Gastrocnemius medialis (tissue), 4 donors: ENCODE results near the gene PAEP. TPM values are rescaled to one million over a fixed set of nuclear protein-coding genes. Genes with fewer than 3 reads are reported as not detected.

ENCODE experiments used
- ATAC-seq, 2 donors: fragments of 150-250 bp; one replicate each; pipeline ENCODE4 v1.9.1; 2016
- DNase-seq, 2 donors: peaks; one replicate each; pipeline ENCODE4 v3.0.0-alpha.2; 2019
- H3K27ac ChIP-seq, 4 donors: fragments of 200-600 bp; sonication (generic); 1 replicate in 1 of 4; 2 replicates in 3 of 4; pipeline ENCODE4 v1.5.1; 2016 to 2018; ENCODE audit warnings: mild to moderate bottlenecking in 2 of 4, moderate library complexity in 1 of 4
- H3K27me3 ChIP-seq, 3 donors: fragments of 200-600 bp; sonication (generic) in 2 of 3; 1 replicate in 1 of 3; 2 replicates in 2 of 3; pipeline versions ENCODE4 v1.5.1 to v1.6.0; 2016 to 2019; ENCODE audit warnings: mild to moderate bottlenecking in 1 of 3, moderate library complexity in 1 of 3
- H3K36me3 ChIP-seq, 2 donors: fragments of 200-600 bp; sonication (generic) in 1 of 2; one replicate each; pipeline ENCODE4 v1.5.1; 2017 to 2018
- H3K4me1 ChIP-seq, 2 donors: fragments of 200-600 bp; sonication (generic) in 1 of 2; one replicate each; pipeline ENCODE4 v1.5.1; 2016 to 2017; ENCODE audit warnings: mild to moderate bottlenecking in 2 of 2
- H3K4me3 ChIP-seq, 4 donors: fragments of 200-600 bp; sonication (generic) in 3 of 4; 1 replicate in 1 of 4; 2 replicates in 3 of 4; pipeline ENCODE4 v1.5.1; 2016 to 2019; ENCODE audit warnings: mild to moderate bottlenecking in 2 of 4
- H3K9me3 ChIP-seq, 3 donors: fragments of 200-600 bp; sonication (generic) in 2 of 3; 1 replicate in 1 of 3; 2 replicates in 2 of 3; pipeline ENCODE4 v1.5.1; 2016 to 2019
- POLR2A ChIP-seq, 2 donors: fragments of 450-650 bp; IDR thresholded peaks; one replicate each; pipeline ENCODE4 v1.6.1; 2017; ENCODE audit warnings: antibody characterized with exemption in 2 of 2, mild to moderate bottlenecking in 2 of 2, moderate library complexity in 2 of 2
- in situ Hi-C, 4 donors: fragments of 200-750 bp; cut with MboI; loops; one replicate each; pipeline versions ENCODE4 v1.15.0 to v1.8.0; 2017; ENCODE audit warnings: low sequenced_read_pairs in 4 of 4
- intact Hi-C: fragments of 100-400 bp; cut with DNase I; formaldehyde crosslinking; loops from one replicate; pipeline ENCODE4 v1.15.1; 2023; ENCODE audit warnings: low total_unique reads
- total RNA-seq, 4 donors: library from RNA; depleted of rRNA; stranded (reverse); fragments of >200 nt; gene quantifications; one replicate each; pipeline versions ENCODE4 v1.1.0 to v1.2.3, GENCODE V29; 2016

The PAEP gene
- total RNA-seq, 4 donors from 2014 or later, result not detected

DNA sequence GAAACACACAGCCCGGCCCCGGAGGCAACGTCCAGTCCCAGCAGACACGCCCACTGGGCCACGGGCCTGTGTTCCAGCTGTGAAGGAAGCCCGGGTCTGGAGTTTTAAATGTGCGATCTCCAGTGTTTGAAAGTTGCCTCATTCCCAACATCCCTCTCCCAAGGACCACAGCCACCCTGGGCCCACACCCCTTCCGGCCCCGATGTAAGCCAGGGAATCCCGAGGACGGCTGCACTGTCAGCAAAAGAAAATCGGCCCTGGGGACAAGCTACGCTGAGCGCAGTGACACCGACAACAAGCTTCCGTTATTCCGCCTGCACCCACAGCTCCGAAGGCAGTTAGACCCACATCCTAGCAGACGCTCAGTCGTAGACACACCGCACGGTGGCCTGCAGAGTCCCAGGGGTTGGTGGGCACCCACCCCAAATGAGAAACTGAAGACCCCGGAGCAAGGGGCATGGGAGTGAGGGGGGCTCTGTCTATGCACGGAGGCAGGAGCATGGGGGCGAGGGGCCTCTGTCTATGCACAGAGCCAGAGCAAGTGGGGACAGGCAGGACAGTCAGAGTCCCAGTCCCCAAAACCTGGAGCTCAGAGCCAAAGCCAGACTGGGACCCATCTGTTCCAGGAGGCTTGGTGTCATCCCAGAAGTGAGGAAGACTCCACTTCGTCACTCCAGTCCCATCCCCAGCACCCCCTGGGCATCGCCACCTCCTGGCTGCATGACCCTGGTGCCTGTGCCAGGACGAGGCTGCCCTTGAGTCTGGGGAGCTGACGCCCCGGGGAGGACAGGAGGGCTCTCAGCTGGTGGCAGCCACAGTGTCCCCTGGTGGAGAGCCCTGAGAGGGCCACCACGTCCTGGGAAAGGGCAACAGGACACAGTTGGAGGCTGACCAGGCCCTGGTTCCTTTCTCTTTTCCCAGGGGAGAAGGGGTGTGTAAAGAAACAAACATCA, 54.4 kb downstream of the PAEP start:
- TF ChIP-seq POLR2A (IDR thresholded peaks at IDR 0.05), result no peak
- Histone ChIP-seq H3K4me1 (no peaks in the 10 kb centered on the region), H3K9me3 (no peaks in the 10 kb centered on the region), H3K27me3 (peaks cover 0 to 5% (median 5%) of the 10 kb centered on the region in 3 donors), H3K4me3 (no peak overlapping the region), H3K27ac (no peak overlapping the region), H3K36me3 (no peaks in the 10 kb centered on the region)
- intact Hi-C loops, result no loop called here
- ATAC-seq, result no peak
- in situ Hi-C loops, result no loop called here
- DNase-seq, result no peak

Other genes with a start within 250 kb of the PAEP start
- gene PPP1R26, start 82.0 kb upstream of the PAEP start, total RNA-seq, result 1 to 10 TPM; 2.6 to 7.1 (median 5.1) TPM
- gene MRPS2, start 61.1 kb upstream of the PAEP start, total RNA-seq, result 100 to 1,000 TPM in 1 of 4 donors, 10 to 100 TPM in 3; 48.8 to 108 (median 69.5) TPM
- gene LCN1, start 40.3 kb upstream of the PAEP start, total RNA-seq, result not detected
- not detected for gene OBP2A, start 15.6 kb upstream of the PAEP start, total RNA-seq
- gene GLT6D1, start 77.8 kb downstream of the PAEP start, total RNA-seq, result not detected
- not detected for gene LCN9, start 101.6 kb downstream of the PAEP start, total RNA-seq
- not detected for gene SOHLH1, start 137.7 kb downstream of the PAEP start, total RNA-seq
- 1 to 10 TPM; 2.3 to 8.7 (median 5.3) TPM for gene KCNT1, start 140.4 kb downstream of the PAEP start, total RNA-seq